Endodermal cell (in vitro differentiated cells): ENCODE results near the gene SMAD7. TPM values are rescaled to one million over a fixed set of nuclear protein-coding genes. Genes with fewer than 3 reads are reported as not detected.
A peak's percentile ranks its signal among the peaks of the same experiment; 100 is the strongest.

Experiments
- DNase-seq: peaks from one replicate; pipeline ENCODE4 v3.0.0-alpha.2; 2017
- H3K27ac ChIP-seq: 2 replicates; pipeline ENCODE4 v1.5.1; 2013; ENCODE audit warnings: mild to moderate bottlenecking, low read depth, low read length, moderate library complexity
- H3K27me3 ChIP-seq: 2 replicates; pipeline ENCODE4 v1.6.1; 2013; ENCODE audit warnings: mild to moderate bottlenecking, low read length, moderate library complexity; ENCODE audit not compliant: insufficient read depth, control insufficient read depth, poor library complexity, severe bottlenecking
- H3K36me3 ChIP-seq: 2 replicates; pipeline ENCODE4 v1.7.0; 2013; ENCODE audit warnings: mild to moderate bottlenecking, low read length, moderate library complexity; ENCODE audit not compliant: control insufficient read depth, insufficient read depth
- H3K4me1 ChIP-seq: one replicate; pipeline ENCODE4 v1.7.0; 2013; ENCODE audit warnings: low read length; ENCODE audit not compliant: control insufficient read depth, insufficient read depth
- H3K4me3 ChIP-seq: 2 replicates; pipeline ENCODE4 v1.5.1; 2013; ENCODE audit warnings: mild to moderate bottlenecking, low read length, moderate library complexity
- H3K9ac ChIP-seq: 2 replicates; pipeline ENCODE4 v1.6.1; 2013; ENCODE audit warnings: mild to moderate bottlenecking, low read length, moderate library complexity; ENCODE audit not compliant: poor library complexity, severe bottlenecking; ENCODE audit errors: extremely low read depth
- H3K9me3 ChIP-seq: 2 replicates; pipeline ENCODE4 v1.6.1; 2013; ENCODE audit warnings: mild to moderate bottlenecking, low read length, moderate library complexity; ENCODE audit not compliant: control insufficient read depth
- H3K27ac Mint-ChIP-seq: 2 replicates; pipeline ENCODE4 v1.8.0; 2020; ENCODE audit warnings: mixed read lengths
- H3K27me3 Mint-ChIP-seq: 2 replicates; pipeline ENCODE4 v1.8.0; 2021; ENCODE audit warnings: mild to moderate bottlenecking, mixed read lengths; ENCODE audit not compliant: insufficient read depth
- H3K36me3 Mint-ChIP-seq: 2 replicates; pipeline ENCODE4 v1.8.0; 2020; ENCODE audit warnings: low read depth, mixed read lengths
- H3K4me1 Mint-ChIP-seq: 2 replicates; pipeline ENCODE4 v1.8.0; 2020; ENCODE audit warnings: mixed read lengths
- H3K4me3 Mint-ChIP-seq: 2 replicates; pipeline ENCODE4 v1.8.0; 2020; ENCODE audit warnings: mild to moderate bottlenecking, moderate library complexity, mixed read lengths
- H3K9me3 Mint-ChIP-seq: 2 replicates; pipeline ENCODE4 v1.8.0; 2020; ENCODE audit warnings: mild to moderate bottlenecking, mixed read lengths
- WGBS, 2 experiments: methylation state at CpG; one replicate each; pipeline versions ENCODE4 v1.1.5 to v1.1.7; 2013; ENCODE audit warnings: missing lambda C conversion rate in 2 of 2, mixed read lengths in 1 of 2; ENCODE audit not compliant: insufficient coverage in 1 of 2, insufficient read length in 1 of 2; 5-methylcytosine and 5-hydroxymethylcytosine counted together
- total RNA-seq, 2 donors: library from RNA; stranded (reverse); fragmentation: NEBNext Ultra II Directional in 1 of 2; extraction: Animal tissue kit (Norgen Biotek cat#: 25700) in 1 of 2; gene quantifications; 2 replicates in 1 of 2; 3 replicates in 1 of 2; pipeline ENCODE4 v1.2.1, GENCODE V29; 2021
- TF ChIP-seq, protein P1 (sequence below): fragments of 200-600 bp; sonication (generic); conservative IDR thresholded peaks from 2 replicates; pipeline ENCODE4 v1.5.0; 2021; ENCODE audit warnings: antibody characterized with exemption, mild to moderate bottlenecking

Gene SMAD7
- total RNA-seq, 2 donors from 2014 or later: 52.4 to 67.4 TPM

DNA sequence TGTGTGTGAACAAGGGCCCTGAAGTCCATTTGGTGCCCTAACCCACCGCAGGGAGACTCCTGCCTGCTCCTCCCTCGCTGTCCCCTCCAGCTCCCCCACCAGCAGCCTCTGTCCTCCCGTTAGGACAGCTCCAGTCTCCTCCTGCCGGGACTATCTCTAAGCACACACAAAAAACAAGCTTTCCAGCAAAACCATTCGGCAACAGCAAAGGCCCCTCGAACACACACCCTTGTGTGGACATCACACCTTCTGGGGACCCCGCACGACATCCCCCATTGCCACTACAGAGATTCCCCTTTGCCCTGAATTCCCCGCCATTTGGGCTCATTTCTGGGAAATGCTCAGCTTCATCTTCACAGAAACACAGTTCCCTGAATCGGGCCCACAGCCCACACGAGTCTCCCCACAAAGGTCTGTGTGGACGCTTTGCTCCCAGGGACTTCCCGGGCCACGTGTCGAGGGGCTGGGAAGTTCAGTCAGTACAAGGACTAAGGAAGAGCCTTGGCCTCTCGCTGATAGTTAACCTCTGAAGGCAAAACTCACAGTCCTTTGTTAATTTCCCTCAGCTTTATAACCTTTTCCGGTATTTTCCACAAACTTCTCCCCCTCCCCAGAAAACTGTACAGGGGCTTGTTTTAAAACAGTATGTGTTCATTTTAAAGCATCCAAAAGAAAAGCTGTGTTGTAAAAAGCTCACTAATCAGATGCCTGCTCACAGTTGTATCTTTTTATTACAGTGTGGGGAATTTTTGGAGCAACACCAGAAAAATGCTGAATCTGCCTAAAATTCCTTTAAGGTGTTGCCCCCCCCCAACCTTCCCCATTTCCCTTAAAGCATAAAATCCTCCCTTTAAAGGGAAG lies 25.9 kb downstream of the SMAD7 start:
- Mint-ChIP-seq H3K27me3 (no peaks in the 10 kb centered on the region), H3K27ac (peak overlapping the region; percentile 86), H3K4me3 (no peak overlapping the region), H3K4me1 (peaks cover 61% of the 10 kb centered on the region), H3K9me3 (no peaks in the 10 kb centered on the region), H3K36me3 (peaks cover 63% of the 10 kb centered on the region)
- no peak overlapping the region for H3K9ac ChIP-seq
- DNase-seq: peak; percentile 52
- H3K9me3 ChIP-seq: no peaks in the 10 kb centered on the region
- 79 to 83% methylated on average over 14 to 17 of the region's 17 CpGs for WGBS, 2 experiments
- H3K36me3 ChIP-seq: peaks cover 81% of the 10 kb centered on the region
- TF ChIP-seq, protein P1, sequence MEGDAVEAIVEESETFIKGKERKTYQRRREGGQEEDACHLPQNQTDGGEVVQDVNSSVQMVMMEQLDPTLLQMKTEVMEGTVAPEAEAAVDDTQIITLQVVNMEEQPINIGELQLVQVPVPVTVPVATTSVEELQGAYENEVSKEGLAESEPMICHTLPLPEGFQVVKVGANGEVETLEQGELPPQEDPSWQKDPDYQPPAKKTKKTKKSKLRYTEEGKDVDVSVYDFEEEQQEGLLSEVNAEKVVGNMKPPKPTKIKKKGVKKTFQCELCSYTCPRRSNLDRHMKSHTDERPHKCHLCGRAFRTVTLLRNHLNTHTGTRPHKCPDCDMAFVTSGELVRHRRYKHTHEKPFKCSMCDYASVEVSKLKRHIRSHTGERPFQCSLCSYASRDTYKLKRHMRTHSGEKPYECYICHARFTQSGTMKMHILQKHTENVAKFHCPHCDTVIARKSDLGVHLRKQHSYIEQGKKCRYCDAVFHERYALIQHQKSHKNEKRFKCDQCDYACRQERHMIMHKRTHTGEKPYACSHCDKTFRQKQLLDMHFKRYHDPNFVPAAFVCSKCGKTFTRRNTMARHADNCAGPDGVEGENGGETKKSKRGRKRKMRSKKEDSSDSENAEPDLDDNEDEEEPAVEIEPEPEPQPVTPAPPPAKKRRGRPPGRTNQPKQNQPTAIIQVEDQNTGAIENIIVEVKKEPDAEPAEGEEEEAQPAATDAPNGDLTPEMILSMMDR: no peak
- H3K4me1 ChIP-seq: peaks cover 25% of the 10 kb centered on the region
- peak overlapping the region; percentile 42 for H3K27ac ChIP-seq
- no peaks in the 10 kb centered on the region for H3K27me3 ChIP-seq
- H3K4me3 ChIP-seq: no peak overlapping the region

DNA sequence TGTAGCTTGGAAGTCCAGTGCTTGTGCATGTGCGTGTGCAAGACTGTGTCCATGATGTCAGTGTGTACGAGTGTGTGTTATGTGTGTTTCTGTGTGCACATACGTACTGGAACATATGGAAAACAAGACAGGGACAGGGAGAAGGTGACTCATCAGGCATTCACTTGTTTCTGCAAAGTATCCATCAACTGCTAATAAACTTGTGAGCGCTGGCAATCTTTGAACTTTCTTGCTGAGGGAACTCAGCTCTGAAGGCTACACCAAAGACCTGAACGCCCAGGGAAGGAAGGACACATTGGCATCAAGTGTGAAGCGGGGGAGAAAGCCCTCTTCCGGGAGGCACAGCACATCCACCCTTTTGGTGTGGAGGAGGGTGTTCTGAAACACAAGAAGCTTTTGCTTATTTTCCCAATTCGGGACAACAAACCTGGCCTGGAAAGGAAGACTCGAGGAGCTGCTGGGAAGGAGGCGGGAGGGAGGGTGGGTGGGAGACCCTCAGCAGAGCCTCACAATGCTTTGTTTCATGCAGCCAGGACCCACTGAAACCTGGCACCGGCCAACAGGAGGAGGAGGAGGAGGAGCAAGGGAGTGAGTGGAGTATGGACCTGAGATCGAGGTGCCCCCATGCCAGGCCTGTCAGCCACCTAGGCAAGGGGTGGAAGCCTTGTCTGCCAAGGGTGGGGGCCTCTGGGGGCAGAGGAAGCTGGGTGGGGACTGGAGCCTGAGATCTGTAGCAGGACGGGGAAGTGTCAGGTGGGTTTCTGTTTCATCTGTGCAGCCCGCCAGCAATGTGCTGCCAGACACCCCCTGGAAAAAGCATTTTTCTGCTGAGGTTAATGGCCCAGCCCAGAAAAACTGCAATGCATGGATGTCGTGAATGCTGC lies 26.8 kb downstream of the SMAD7 start:
- Histone ChIP-seq H3K27ac (no peak overlapping the region), H3K36me3 (peaks cover 82% of the 10 kb centered on the region), H3K27me3 (no peaks in the 10 kb centered on the region), H3K9me3 (no peaks in the 10 kb centered on the region), H3K4me3 (no peak overlapping the region), H3K4me1 (peaks cover 21% of the 10 kb centered on the region), H3K9ac (no peak overlapping the region)
- TF ChIP-seq, protein P1: no peak
- H3K4me1 Mint-ChIP-seq: peaks cover 55% of the 10 kb centered on the region
- DNase-seq: peak; percentile 48
- peaks cover 64% of the 10 kb centered on the region for H3K36me3 Mint-ChIP-seq
- no peaks in the 10 kb centered on the region for H3K27me3 Mint-ChIP-seq
- 93 to 94% methylated on average over 6 to 15 of the region's 15 CpGs for WGBS, 2 experiments
- peak overlapping the region; percentile 86 for H3K27ac Mint-ChIP-seq
- H3K4me3 Mint-ChIP-seq: no peak overlapping the region
- no peaks in the 10 kb centered on the region for H3K9me3 Mint-ChIP-seq

DNA sequence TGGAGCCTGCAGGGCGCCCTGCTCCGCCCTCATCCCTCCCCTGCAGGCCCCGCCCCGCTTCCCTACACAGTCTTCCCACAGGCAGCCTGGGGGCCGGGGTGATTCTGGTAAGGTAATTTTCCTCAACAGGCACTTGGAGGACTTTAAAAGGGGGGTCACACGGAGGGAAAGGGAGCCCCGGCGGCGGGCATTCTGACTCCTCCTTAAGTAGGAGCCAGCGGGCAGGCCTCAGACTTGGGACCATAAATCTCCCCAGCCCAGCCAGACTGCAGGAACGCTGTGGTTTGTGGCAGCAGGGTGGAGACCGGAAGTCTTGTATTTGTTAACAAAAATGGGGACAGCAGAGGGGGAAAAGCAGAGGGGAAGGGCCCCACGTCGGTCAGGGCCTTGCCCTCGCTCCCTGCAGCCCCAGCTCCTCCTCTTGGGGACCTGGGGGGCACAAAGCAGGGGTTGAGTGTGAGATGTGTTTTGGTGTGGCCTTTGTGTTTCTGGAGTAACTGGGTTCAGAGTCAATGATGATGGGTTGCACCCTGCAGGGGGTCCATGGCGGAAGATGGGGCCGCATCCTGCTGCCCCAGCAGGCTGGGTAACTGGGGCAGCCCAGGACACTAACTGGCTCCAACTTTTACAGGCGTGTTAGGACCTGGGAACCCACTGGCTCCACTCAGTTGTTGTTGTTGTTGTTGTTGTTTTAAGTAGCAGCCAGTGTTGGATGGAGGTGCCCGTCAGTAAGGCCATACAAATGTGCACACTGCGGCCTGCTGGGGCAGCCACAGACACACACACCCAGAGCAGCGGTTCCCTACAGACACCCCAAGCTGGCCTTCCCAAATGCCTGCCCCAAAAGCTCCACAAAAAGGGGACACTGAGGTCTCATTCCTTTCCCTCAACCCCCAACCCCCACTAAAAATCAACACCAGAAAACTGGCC lies 27.7 kb downstream of the SMAD7 start:
- Mint-ChIP-seq H3K9me3 (no peaks in the 10 kb centered on the region), H3K36me3 (peaks cover 58% of the 10 kb centered on the region), H3K27ac (peak overlapping the region; percentile 74), H3K4me1 (peaks cover 46% of the 10 kb centered on the region), H3K4me3 (no peak overlapping the region), H3K27me3 (no peaks in the 10 kb centered on the region)
- DNase-seq: peak; percentile 52
- no peaks in the 10 kb centered on the region for H3K27me3 ChIP-seq
- H3K4me3 ChIP-seq: no peak overlapping the region
- H3K9ac ChIP-seq: no peak overlapping the region
- WGBS, 2 experiments: 94% methylated on average over 14 to 21 of the region's 21 CpGs
- H3K36me3 ChIP-seq: peaks cover 77% of the 10 kb centered on the region
- peaks cover 16% of the 10 kb centered on the region for H3K4me1 ChIP-seq
- TF ChIP-seq, protein P1: no peak
- H3K27ac ChIP-seq: peak overlapping the region; percentile 45
- no peaks in the 10 kb centered on the region for H3K9me3 ChIP-seq
